Fibroblast of the aortic adventitia (primary cell): ENCODE data around the gene DAND5. TPM values are rescaled to one million over a fixed set of nuclear protein-coding genes. Genes with fewer than 3 reads are reported as not detected.

Experiments
- small RNA-seq: library from RNA; depleted of rRNA; stranded (forward); fragments of <200 nt; gene quantifications from one replicate; pipeline ENCODE3, GENCODE V24; 2012
- total RNA-seq: library from RNA; depleted of rRNA; stranded (reverse); fragments of >200 nt; gene quantifications from 2 replicates; pipeline ENCODE4 v1.2.3, GENCODE V29; 2012; ENCODE audit warnings: low replicate concordance

The DAND5 gene
- total RNA-seq, 1 donor = 0.18 TPM

Small RNA genes within 50 kb of the gene (small RNA-seq; reads per million reads assigned to genes)
- gene MIR5695 (not detected), gene MIR6515 (not detected)

Other genes starting within 250 kb of the DAND5 start
- 39.4 and 57.3 TPM in 2 replicates for gene TNPO2, start 245.6 kb upstream of the DAND5 start, total RNA-seq
- 145 and 172 TPM in 2 replicates for gene TRIR, start 234.9 kb upstream of the DAND5 start, total RNA-seq
- 61.2 and 84.5 TPM in 2 replicates for gene GET3, start 232.1 kb upstream of the DAND5 start, total RNA-seq
- not detected in 2 replicates for gene BEST2, start 217.8 kb upstream of the DAND5 start, total RNA-seq
- gene HOOK2, start 194.0 kb upstream of the DAND5 start, total RNA-seq = 15.5 and 31.2 TPM in 2 replicates
- gene JUNB, start 178.1 kb upstream of the DAND5 start, total RNA-seq = 87.9 and 263 TPM in 2 replicates
- gene PRDX2, start 167.8 kb upstream of the DAND5 start, total RNA-seq = 66.7 and 163 TPM in 2 replicates
- not detected in 2 replicates for gene THSD8, start 167.5 kb upstream of the DAND5 start, total RNA-seq
- 12.8 and 37.4 TPM in 2 replicates for gene RNASEH2A, start 163.0 kb upstream of the DAND5 start, total RNA-seq
- not detected in 2 replicates for gene RTBDN, start 135.0 kb upstream of the DAND5 start, total RNA-seq
- under 0.01 and 1.1 TPM in 2 replicates for gene MAST1, start 131.1 kb upstream of the DAND5 start, total RNA-seq
- gene DNASE2, start 88.1 kb upstream of the DAND5 start, total RNA-seq = 22.7 and 23.4 TPM in 2 replicates
- not detected in 2 replicates for gene KLF1, start 82.4 kb upstream of the DAND5 start, total RNA-seq
- gene GCDH, start 78.4 kb upstream of the DAND5 start, total RNA-seq = 20.5 and 24.4 TPM in 2 replicates
- gene SYCE2, start 50.3 kb upstream of the DAND5 start, total RNA-seq = 0.54 TPM in 1 of 2 replicates, not detected in the other
- gene FARSA, start 35.9 kb upstream of the DAND5 start, total RNA-seq = 39.1 and 44.3 TPM in 2 replicates
- 1,776 and 3,314 TPM in 2 replicates for gene CALR, start 31.0 kb upstream of the DAND5 start, total RNA-seq
- gene RAD23A, start 23.7 kb upstream of the DAND5 start, total RNA-seq = 76.8 and 101 TPM in 2 replicates
- gene GADD45GIP1, start 12.4 kb upstream of the DAND5 start, total RNA-seq = 23.0 and 38.8 TPM in 2 replicates
- 68.0 and 160 TPM in 2 replicates for gene NFIX, start 25.9 kb downstream of the DAND5 start, total RNA-seq
- gene LYL1, start 133.3 kb downstream of the DAND5 start, total RNA-seq = 0.63 and 1.4 TPM in 2 replicates
- 19.2 and 23.9 TPM in 2 replicates for gene TRMT1, start 147.2 kb downstream of the DAND5 start, total RNA-seq
- 11.5 and 51.2 TPM in 2 replicates for gene NACC1, start 148.7 kb downstream of the DAND5 start, total RNA-seq
- gene STX10, start 180.8 kb downstream of the DAND5 start, total RNA-seq = 62.7 and 122 TPM in 2 replicates
- gene IER2, start 180.8 kb downstream of the DAND5 start, total RNA-seq = 20.3 and 43.5 TPM in 2 replicates